Eye (tissue), 1 donor: ENCODE results near the gene SPP2.
A peak's percentile ranks its signal among the peaks of the same experiment; 100 is the strongest.

Experiments used
- DNase-seq: peaks from one replicate; pipeline ENCODE4 v3.0.0-alpha.2; 2015

The SPP2 gene, protein sequence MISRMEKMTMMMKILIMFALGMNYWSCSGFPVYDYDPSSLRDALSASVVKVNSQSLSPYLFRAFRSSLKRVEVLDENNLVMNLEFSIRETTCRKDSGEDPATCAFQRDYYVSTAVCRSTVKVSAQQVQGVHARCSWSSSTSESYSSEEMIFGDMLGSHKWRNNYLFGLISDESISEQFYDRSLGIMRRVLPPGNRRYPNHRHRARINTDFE

DNA sequence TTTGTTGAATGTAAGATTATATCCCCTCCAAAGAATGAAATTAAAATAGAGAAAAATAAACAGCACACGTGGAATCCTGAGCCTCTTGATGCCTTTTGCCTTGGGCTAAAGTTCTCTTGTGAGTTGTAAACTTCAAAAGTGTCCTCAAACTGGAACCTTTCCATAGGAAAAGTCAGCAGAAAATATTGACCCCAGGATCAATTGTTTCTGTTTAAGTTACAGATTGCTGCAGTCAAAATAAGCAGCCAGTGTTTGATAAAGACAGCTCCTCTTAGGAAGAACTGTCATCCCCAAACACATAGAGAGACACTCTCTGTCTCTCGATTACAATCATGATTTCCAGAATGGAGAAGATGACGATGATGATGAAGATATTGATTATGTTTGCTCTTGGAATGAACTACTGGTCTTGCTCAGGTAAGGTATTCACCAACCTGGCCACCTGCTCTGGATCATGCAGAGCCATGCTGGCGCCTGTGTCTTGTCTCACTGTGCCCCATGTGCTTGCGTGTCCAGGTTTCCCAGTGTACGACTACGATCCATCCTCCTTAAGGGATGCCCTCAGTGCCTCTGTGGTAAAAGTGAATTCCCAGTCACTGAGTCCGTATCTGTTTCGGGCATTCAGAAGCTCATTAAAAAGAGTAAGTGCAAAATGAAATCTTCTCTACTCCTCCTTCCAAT lies at the start of gene SPP2:
TSS of gene SPP2 (plus strand) at position 248 of the 681 bp plus-strand sequence. CDS start at position 333, 85 bp downstream.
- DNase-seq = no peak

DNA sequence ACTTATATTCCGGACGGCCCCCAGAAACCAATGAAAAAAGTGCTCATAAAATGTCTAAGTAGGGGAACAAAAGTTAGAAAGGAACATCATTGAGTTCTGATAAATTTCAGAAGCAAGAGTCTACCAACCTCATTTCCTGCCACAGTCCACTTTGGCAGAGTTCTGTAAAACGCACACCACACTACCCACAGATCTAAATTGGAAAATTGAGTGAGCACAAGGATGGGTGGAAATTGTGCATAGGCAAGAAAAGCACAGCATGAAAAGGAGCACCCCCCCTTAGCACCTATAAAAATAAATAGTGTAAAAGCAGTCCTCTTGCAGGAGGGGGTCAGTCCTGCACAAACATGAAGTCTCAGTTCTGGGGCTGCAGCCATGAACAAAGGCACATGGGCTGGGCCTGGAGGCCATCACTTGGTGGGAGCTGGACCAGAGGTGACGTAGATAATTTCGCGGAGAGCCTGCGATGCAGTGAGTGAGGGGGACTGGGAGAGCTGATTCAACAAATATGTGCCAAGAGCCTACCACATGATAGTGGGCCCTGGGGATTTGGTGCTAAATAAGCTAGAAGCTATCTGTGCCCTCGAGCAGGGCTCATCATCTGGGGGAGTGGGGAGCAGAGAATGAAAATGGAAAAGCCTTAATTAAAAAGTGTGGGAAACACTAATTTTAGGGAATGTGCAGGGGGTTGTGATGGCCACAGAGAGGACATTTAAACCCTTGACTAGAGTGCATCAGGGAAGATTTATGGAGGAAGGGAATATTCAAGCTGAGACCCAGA lies 48.9 kb upstream of the SPP2 start:
- DNase-seq = peak; percentile 44

DNA sequence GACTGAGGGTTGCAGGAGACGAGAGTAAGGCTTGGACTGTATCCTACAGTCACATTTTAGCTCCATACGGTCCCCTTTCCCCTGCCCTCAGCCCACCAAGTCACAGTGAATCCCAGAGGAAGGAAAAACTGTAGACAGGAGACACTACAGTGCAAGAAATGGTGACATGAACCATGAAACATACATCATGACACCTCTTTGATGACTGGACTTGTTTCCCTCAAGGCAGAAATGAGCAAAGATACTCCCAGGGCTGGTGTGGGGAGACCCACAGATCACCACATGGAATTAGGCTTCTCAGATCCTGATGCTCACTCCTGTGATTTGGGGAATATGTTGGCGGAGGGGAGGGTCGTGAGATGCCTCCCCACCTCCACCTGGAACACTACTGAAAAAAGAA lies 48.2 kb upstream of the SPP2 start:
- no peak for DNase-seq

DNA sequence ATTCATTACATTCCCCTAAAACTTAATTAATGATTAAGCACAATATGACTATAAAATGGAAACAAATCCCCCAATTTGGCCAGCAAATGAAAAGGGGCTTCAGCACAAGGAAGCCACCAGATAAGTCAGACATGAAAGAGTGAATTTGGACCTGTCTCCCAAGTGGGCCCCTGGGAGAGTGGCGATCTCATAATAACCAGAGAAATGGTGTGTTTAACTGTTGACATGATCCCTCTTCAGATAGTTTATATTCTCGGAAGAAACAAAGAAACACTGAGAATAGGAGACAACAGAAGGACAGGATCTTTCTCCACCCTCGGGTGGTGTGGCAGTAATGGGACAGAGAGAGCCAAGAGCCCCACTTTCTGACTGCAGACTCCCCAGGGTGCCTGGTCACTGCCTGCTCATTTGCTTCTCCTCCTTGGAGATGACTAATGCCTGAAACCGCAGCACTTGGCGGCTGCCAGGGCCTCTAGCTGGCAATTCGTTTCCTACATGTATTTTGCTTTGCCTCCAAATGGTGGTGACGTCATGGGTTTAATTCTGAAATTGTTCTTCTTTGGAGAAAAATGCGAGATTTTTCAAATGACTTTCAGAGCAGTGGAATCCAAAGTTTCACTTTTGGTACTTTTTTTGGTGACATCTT lies 46.4 kb upstream of the SPP2 start:
- DNase-seq = no peak

DNA sequence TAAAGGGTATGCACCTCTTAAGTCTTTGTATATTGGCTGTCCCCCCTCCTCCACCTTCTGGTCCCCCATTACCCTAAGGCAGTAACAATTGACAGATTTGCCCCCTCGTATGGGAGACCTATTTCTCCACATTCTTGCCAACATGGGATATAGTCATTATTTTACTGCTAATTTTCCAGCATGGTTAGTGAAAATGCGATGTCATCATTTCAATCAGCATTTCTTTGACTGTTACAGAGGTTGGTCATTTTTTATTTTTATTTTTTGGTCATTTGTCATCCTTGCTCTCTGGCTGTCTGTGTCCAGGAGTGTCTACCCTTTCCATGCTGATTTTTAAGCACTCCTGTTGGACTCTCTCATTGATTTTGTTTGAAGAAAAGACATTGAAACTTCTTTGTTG lies 45.4 kb upstream of the SPP2 start:
- no peak for DNase-seq

DNA sequence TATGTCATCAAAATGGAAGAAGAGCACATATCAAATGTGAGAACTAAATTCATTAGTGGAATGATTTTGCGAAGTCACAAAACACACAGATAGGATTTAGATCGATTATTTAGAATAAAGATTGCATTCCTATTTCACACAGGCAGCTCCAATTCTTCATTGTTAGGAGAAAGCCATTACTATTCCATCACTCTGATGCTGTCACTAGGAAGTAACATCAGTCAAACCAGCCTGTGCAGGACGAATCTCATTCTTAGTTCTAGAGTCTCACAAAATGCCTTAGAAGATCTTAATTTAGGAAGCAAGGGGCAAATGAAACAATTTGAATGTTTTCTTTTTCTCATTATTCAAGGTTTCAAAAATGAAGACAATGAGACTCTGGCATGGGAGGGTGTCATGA lies 44.0 kb upstream of the SPP2 start:
- no peak for DNase-seq

DNA sequence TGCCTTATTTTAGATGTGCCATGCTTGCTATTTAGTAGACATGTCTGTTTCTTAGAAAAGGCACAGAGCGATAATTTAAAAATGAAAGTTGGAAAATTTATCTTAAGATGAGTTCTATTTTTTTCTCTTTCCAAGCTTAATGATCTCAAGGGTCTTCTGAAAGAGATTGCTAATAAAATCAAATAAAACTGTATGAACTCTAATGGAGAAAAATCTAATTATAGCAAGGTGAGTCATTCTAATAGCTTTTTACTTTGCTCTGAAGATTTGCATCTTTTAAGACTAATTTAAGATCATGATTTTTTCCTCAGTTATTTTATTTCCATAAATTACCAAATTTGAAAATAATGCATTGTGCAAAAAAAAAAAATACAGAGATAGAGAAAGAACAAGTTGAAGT lies 36.1 kb upstream of the SPP2 start:
- no peak for DNase-seq

DNA sequence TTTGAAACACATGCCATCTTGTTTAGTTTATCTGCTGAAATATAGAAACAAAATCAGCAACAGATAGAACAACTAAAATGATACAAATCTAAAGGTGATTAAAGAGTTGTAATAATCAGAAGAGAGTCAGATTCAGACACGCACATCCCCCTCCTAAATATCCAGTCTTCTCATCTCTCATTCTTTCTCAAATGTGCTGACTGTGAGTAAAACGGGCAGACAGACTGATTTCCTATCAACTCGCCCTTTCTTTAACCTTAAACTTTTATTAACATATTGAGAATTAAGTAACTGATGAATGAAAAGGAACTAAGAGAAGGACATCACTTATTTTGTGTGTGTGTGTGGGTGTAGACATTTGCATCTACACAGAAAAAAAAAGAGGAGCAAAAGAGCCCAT lies 34.6 kb upstream of the SPP2 start:
- DNase-seq = no peak

DNA sequence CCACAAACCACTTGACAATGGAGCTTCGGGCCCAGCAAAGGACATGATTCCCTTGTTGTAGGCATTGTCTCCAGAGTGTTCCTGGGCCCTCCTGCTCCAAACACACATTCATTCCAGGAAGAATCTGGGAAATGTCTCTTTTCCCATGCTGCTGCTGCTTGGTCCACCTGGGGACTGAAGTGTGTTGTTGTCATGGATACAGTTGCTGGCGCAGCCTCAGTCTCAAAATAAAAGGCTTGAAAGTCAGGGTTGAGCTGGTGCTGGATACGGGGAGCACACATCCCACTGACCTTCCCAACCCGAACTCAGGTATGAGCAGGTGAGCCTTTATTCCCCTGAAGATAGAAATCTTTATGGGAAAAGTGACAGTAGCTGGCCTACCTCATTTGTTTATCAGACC lies 30.6 kb upstream of the SPP2 start:
- DNase-seq = no peak

DNA sequence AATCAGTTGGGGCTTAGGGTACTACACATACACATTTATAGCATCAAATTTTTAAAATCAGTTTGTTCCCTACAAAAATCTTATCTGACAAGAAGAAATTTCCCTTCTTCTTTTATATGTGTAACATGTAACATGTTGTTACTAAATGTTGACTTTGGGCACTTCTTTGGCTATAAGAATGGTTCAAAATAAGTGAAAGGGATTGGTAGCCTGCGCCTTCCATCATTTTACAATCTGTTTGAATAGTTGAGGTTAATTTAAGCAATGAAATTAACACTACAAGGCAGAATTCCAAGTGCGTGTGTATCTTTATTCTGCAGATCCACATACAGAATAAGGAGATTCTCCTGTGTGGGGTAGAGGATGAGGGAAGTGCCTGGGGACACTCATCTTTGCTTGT lies 30.2 kb upstream of the SPP2 start:
- no peak for DNase-seq

DNA sequence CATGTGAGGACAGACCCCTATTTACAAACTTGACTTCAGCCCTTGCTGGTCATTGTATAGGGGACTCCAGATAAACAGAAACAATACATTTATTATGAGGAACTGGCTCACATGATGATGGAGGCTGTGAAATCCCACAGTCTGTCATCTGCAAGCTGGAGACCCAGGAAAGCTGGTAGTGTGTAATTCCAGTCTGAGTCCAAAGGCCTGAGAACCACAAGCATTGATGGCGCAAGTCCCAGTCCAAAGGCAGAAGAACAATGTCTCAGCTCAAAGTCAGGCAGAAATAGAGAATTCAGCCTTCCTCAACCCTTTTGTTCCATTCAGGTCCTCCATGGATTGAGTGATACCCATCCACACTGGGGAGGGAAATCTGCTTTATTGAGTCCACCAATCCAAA lies 28.1 kb upstream of the SPP2 start:
- DNase-seq = no peak

DNA sequence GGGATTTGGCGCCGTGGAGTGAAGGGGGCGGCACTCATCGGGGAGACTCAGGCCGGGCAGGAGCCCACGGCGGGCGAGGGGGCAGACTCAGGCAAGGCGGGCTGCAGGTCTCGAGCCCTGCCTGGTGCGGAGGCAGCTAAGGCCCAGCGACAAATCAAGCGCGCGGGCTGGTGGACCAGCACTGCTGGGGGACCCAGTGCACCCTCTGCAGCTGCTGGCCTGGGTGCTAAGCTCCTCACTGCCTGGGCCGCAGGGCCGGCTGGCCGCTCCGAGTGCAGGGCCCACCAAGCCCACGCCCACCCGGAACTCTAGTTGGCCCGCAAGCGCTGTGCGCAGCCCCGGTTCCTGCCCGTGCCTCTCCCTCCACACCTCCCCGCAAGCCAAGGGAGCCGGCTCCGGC lies 26.2 kb upstream of the SPP2 start:
- no peak for DNase-seq

DNA sequence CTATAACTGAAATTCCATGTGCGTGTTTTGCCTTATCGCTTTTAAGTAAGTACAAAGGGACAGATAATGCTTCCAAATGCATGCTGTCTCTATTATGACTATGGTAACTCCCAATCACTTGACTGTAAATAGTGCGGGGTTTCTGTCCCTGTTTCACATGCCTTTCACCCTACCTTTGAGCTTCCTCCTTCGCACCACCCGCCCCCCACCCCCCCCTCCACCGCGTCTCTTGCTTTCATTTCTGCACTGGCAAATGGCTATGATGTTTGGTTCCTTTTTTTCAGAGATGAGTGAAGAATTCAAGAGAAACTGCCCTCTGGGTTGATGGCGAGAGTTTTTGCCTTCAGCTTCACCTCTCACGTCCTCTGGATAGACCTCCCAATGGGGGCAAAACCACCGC lies 25.0 kb upstream of the SPP2 start:
- DNase-seq = no peak

DNA sequence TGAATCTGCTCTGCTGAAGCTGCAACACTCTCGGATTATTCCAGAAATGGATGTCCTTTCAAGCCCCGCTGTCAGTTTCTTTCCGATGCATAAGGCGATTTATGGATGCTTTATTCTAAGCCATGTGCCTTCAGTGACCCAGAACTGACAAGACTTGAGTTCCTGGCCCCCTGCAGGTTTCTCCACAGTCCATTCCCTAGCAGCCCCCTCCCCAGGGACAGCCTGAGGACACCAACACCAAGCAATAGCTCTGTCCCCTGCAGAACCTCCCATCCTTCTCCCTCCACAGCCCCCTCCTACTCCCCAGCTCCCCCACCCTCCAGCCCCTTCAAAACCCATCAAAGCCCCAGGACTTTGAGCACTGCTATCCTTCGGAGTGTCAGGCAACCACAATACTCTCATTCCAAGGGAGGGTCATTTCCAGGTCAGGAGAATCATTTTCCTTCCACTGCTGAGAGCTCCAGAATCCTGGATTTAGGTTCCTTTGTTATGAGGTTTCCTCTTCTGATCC lies 24.6 kb upstream of the SPP2 start:
- DNase-seq = peak; percentile 97

DNA sequence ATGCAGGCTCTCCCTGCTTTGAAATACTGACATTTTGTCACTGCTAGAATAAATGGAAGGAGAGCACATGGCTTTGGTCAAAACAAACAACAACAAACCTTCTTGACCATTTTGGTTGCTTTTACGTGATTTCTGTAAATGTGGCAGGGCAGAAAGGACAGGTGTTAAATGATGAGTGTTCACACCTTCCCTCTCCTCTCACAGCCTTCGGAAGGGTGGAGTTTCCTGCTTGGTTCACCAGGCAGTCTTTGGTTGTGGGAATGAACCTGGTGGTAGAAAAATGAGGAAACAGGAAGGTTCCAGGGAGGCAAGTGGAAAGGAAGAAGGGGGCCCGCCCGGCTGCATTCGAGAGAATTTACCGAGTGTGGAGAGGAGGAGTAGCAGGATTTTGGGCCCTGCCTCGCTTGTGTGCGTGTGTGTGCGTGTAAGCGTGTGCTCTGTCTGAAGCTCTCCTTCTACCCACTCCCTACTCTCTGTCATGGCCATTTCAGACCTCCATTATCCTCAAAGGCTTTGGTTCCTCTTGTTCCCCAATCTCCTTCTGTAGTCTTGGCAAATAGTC lies 23.7 kb upstream of the SPP2 start:
- no peak for DNase-seq

DNA sequence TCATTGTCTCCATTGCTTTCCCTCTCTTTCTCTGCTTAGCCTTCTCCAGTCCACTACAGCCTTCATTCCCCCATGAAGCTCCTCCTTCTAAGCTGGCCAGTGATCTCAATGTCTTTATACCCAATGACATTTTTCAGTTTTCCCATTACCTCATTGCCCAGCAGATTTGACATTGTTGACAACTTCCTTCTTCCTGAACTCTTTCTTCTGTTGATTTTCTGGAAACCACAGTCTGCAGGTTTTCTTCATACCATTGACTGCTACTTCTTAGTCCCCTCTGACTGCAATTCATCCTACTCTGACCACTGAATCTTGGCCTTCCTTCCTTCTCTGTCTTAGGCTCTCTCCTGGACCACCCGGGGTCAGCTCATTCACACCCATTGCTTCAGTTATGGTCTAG lies 22.9 kb upstream of the SPP2 start:
- no peak for DNase-seq

DNA sequence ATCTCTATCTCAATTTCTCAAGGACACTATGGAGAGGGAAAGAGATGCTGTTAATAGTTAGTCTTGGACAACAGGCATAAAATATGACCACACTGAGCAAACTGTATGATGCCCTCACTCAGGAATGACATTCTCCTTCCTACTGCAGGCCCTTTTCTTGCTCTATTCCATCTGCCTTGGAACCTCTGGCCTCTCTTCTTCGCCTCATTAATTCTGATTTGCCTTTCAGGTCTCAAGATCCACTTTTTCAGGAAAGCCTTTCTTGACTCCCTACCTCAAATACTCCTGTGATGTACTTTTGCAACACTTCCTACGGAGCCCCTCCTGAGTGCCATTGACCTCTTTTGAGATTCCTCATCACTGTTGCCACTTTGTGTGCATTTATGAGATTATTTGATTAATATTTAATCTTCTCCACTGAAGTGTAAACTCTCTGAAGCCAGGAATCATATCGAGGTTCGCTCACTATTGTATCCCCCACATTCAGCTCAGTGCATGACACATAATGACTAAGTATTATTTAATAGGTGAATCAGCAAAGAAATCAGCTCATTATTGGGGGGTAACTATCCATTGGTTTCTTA lies 21.3 kb upstream of the SPP2 start:
- peak; percentile 62 for DNase-seq

DNA sequence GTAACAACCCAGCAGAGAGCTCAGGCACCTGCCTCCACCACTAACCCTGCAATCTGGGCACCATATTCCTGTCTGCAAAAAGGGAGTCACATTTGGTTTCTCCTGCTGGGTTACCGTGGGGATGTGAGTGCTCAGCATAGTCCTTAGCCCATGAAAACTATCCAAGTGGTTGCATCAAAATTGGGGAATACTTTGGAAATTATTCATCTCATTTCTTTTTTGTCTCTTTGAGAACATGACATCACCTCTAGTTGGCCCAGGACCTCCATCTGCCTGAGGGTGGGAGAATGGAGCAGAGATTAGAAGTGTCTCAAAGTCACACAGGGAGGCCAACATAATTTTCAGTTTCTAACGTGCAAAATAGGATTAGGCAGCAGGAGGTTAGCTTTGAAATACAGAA lies 19.3 kb upstream of the SPP2 start:
- DNase-seq = no peak

DNA sequence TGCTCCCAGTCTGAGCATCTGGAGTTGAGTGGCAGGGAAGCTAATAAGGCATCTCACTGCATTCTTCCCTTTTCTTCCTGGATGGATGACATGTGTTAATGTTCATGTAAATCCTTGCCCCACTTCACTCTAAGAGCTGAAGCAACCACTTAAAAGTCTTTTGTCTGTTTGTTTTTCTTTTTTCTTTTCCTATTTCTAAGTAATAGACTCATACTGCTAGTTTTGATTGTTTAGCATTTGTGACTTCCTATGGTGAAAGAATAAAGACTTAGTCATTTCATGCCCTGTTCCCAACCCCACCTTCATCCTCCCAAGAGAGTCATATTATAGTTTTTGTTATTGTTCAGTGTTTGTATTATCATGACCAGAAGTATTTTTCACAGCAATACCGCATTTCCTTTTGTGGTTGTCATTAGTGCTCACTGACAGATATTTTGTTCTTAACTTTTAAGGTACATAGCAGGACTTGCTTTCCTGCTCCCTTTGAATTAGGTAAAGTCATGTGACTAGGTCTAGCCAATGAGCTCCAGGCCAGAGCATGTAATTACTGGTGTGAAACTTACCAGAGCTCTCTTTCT lies 18.1 kb upstream of the SPP2 start:
- no peak for DNase-seq

DNA sequence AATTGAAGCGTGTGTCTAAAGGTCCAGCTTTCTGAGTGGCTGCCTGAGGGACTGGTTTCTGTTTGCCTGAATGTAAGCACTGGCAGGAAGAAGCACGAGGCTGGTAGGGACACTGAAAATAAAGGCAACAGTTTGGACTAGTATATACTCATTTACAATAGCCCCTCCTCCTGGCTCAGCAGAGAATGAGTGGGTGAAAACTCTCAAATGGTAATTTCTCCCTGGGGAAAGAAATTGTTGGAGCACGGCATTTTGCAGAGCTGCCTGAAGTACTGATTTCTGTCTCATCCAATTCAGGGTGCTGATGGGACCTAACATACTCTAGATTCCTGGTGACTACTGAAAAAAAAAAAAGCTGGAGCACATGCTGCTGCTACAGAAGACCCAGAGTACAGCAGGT lies 17.3 kb upstream of the SPP2 start:
- no peak for DNase-seq

DNA sequence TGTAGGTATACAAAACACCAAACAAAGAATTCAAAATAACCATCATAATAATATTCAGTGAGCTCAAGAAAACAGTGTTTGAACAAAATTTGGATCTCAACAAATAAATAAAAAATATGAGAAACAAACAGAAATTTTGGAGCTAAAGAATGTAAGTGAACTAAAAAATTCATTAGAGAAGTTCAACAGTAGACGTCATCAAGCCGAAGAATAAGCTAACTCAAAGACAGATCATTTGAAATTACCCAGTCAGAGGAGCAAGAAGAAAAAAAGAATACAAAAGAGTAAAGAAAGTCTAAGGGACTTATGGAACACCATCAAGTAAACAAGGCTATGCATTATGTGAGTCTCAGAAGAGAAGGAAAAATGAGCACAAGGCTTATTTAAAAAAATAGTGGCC lies 16.6 kb upstream of the SPP2 start:
- no peak for DNase-seq

DNA sequence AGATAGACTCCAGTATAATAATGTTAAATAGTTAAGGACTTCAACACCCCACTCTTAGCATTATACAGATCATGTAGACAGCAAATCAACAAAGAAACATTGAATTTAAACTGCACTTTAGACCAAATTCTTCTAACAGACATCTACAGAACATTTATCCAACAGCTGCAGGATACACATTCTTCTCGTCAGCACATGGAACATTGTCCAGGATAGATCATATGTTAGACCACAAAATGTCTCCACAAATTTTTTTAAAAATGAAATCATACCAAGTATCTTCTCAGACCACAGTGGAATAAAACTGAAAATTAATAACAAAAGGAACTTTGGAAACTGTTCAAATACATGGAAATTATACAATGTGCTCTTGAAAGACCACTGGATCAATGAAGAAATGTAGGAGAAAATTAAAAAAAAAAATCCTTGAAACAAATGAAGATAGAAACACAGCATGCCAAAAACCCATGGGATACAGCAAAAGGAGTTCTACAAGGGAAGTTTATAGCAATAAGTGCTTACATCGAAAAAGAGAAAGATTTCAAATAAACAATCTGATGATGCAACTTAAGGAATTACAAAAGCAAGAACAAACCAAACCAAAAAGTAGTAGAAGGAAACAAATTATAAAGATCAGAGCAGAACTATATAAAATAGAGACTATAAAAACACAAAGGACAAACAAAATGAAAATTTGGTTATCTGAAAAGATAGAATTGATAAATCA lies 12.3 kb upstream of the SPP2 start:
- no peak for DNase-seq
